K562 (cell line): ENCODE results near the gene ERICH2. TPM values are rescaled to one million over a fixed set of nuclear protein-coding genes. Genes with fewer than 3 reads are reported as not detected.

Source experiments
- BACH1 ChIP-seq: fragments of 200-800 bp; sonication (Bioruptor generic); IDR thresholded peaks from 2 replicates; pipeline ENCODE4 v1.6.1; 2016; ENCODE audit warnings: missing genetic modification characterization, missing compliant biosample characterization
- BHLHE40 ChIP-seq: IDR thresholded peaks from 2 replicates; pipeline ENCODE4 v1.6.1; 2011; ENCODE audit warnings: low read length, improper control_type of control experiment
- BRD4 ChIP-seq: fragments of 200-600 bp; sonication (generic); IDR thresholded peaks from 2 replicates; pipeline ENCODE4 v1.6.1; 2017; ENCODE audit warnings: inconsistent platforms
- BRF1 ChIP-seq: IDR thresholded peaks from 3 replicates; pipeline ENCODE4 v1.6.1; 2011; ENCODE audit warnings: borderline replicate concordance, mild to moderate bottlenecking; ENCODE audit not compliant: insufficient read length; ENCODE audit errors: extremely low read depth
- C11orf30 ChIP-seq: fragments of 450-650 bp; IDR thresholded peaks from 2 replicates; pipeline ENCODE4 v1.6.1; 2016; ENCODE audit warnings: low read depth, mild to moderate bottlenecking
- GTF2B ChIP-seq: IDR thresholded peaks from 2 replicates; pipeline ENCODE4 v1.6.1; 2011; ENCODE audit not compliant: insufficient read length; ENCODE audit errors: extremely low read depth
- HBP1 ChIP-seq: fragments of 450-650 bp; formaldehyde crosslinking; IDR thresholded peaks from 2 replicates; pipeline ENCODE4 v1.4.0; 2022; ENCODE audit warnings: missing genetic modification characterization
- HDAC2 ChIP-seq: fragments of 450-650 bp; IDR thresholded peaks from 2 replicates; pipeline ENCODE4 v1.6.1; 2016; ENCODE audit warnings: mild to moderate bottlenecking
- KLF13 ChIP-seq: fragments of 450-650 bp; IDR thresholded peaks from 2 replicates; pipeline ENCODE4 v1.6.1; 2016; ENCODE audit warnings: missing genetic modification characterization, low read depth, mild to moderate bottlenecking, missing compliant biosample characterization, moderate library complexity, borderline replicate concordance
- MTA1 ChIP-seq: fragments of 450-650 bp; IDR thresholded peaks from 2 replicates; pipeline ENCODE4 v1.6.1; 2017; ENCODE audit warnings: borderline replicate concordance
- NFE2L1 ChIP-seq: fragments of 450-650 bp; IDR thresholded peaks from 2 replicates; pipeline ENCODE4 v1.6.1; 2016; ENCODE audit warnings: missing genetic modification characterization, low read depth, mild to moderate bottlenecking, missing compliant biosample characterization, moderate library complexity, borderline replicate concordance
- NRF1 ChIP-seq, 2 experiments: fragments of 450-650 bp; IDR thresholded peaks in 1 of 2; conservative IDR thresholded peaks in 1 of 2; 2 replicates each; pipeline ENCODE4 v1.6.1; 2014; ENCODE audit warnings: mild to moderate bottlenecking in 2 of 2
- PHTF2 ChIP-seq: fragments of 250-450 bp; sonication (Bioruptor Pico); IDR thresholded peaks from 2 replicates; pipeline ENCODE4 v1.5.0; 2021; ENCODE audit warnings: mild to moderate bottlenecking
- SMAD4 ChIP-seq: fragments of 250-450 bp; sonication (Bioruptor Pico); conservative IDR thresholded peaks from 2 replicates; pipeline ENCODE4 v1.8.0; 2021; ENCODE audit warnings: inconsistent platforms, mild to moderate bottlenecking, moderate library complexity
- SMC3 ChIP-seq: conservative IDR thresholded peaks from 2 replicates; pipeline ENCODE4 v1.6.1; 2011; ENCODE audit warnings: low read depth, low read length, improper control_type of control experiment; ENCODE audit not compliant: insufficient read depth
- THRB ChIP-seq: fragments of 450-650 bp; formaldehyde crosslinking; conservative IDR thresholded peaks from 2 replicates; pipeline ENCODE4 v1.4.0; 2022; ENCODE audit warnings: mild to moderate bottlenecking, missing genetic modification characterization
- UBTF ChIP-seq, 2 experiments: IDR thresholded peaks; 2 replicates each; pipeline ENCODE4 v1.6.1; 2012; ENCODE audit warnings: improper control_type of control experiment in 2 of 2, low read depth in 2 of 2, low read length in 2 of 2, borderline replicate concordance in 1 of 2
- WHSC1 ChIP-seq: IDR thresholded peaks from one replicate; pipeline ENCODE4 v1.6.1; 2012; ENCODE audit warnings: low read length, control low read depth, inconsistent platforms
- ZNF124 ChIP-seq: sonication (generic); formaldehyde crosslinking; IDR thresholded peaks from 2 replicates; pipeline ENCODE4 v1.8.1; 2022; ENCODE audit warnings: missing genetic modification reagents
- ZNF212 ChIP-seq: fragments of 450-650 bp; formaldehyde crosslinking; IDR thresholded peaks from 2 replicates; pipeline ENCODE4 v1.4.0; 2020; ENCODE audit warnings: mild to moderate bottlenecking
- ZNF449 ChIP-seq: fragments of 250-450 bp; sonication (Bioruptor Pico); IDR thresholded peaks from 2 replicates; pipeline ENCODE4 v1.8.0; 2022; ENCODE audit warnings: moderate library complexity, mild to moderate bottlenecking, inconsistent platforms
- ZNF551 ChIP-seq: fragments of 250-450 bp; sonication (Bioruptor Pico); IDR thresholded peaks from 2 replicates; pipeline ENCODE4 v1.5.0; 2021; ENCODE audit warnings: mild to moderate bottlenecking, moderate library complexity
- ZNF766 ChIP-seq: fragments of 200-800 bp; sonication (Bioruptor generic); conservative IDR thresholded peaks from 2 replicates; pipeline ENCODE4 v1.6.1; 2016; ENCODE audit warnings: missing genetic modification characterization, missing compliant biosample characterization
- polyA plus RNA-seq, 8 experiments: library from polyadenylated mRNA; depleted of rRNA in 4 of 8; stranded (reverse) in 5 of 8; unstranded in 3 of 8; fragments of >200 nt; fragmentation: Nextera tagmentation in 2 of 8; fragmentation: Illumina TruSeq in 1 of 8; extraction: Ambion mirVana in 2 of 8; extraction: Trizol in 1 of 8; gene quantifications; 2 replicates each; pipeline versions ENCODE4 v1.2.1 to v1.2.3, GENCODE V29; 2011 to 2014; ENCODE audit warnings: inconsistent platforms in 1 of 8, missing spikeins in 1 of 8
- total RNA-seq, 7 experiments: library from RNA; depleted of rRNA in 6 of 7; stranded (reverse); fragments of >200 nt in 6 of 7; fragmentation: Illumina TruSeq in 2 of 7; extraction: Trizol in 2 of 7; gene quantifications; 2 replicates each; pipeline versions ENCODE4 v1.2.1 to v1.2.3, GENCODE V29; 2011 to 2021; ENCODE audit warnings: low replicate concordance in 1 of 7

The ERICH2 gene
- total and polyA plus RNA-seq, 9 of the 15 experiments (the other 6 are each of a cell fraction or from before 2014, with no cell fraction given), result 0.85 to 2.4 (median 1.6) TPM

- no peak for TF ChIP-seq NFE2L1
- TF ChIP-seq HBP1 (CRISPR knock-in tag), result no peak
- no peak for TF ChIP-seq KLF13 (tag)
- TF ChIP-seq ZNF449 (CRISPR knock-in tag), result no peak
- no peak for TF ChIP-seq BRF1
- TF ChIP-seq GTF2B, result no peak
- no peak for TF ChIP-seq ZNF766 (CRISPR knock-in tag)
- TF ChIP-seq BRD4, result no peak
- no peak for TF ChIP-seq UBTF (IDR thresholded peaks at IDR 0.05; ENCODE audit: borderline replicate concordance in 1 of 2, low read depth in 2 of 2, low read length in 2 of 2)
- no peak for TF ChIP-seq ZNF212 (CRISPR knock-in tag)
- no peak for TF ChIP-seq SMAD4 (CRISPR knock-in tag)
- TF ChIP-seq ZNF124 (CRISPR knock-in tag), result no peak
- no peak for TF ChIP-seq HDAC2
- TF ChIP-seq MTA1, result no peak
- TF ChIP-seq THRB (CRISPR knock-in tag), result no peak
- peak; percentile 63 for TF ChIP-seq BHLHE40
- peak; percentile 83 for TF ChIP-seq C11orf30
- TF ChIP-seq BACH1 (tag), result 0 out of 2 replicates have a peak, but pooled peaks have one; percentile 59
- TF ChIP-seq NRF1 (conservative IDR thresholded peaks at IDR 0.05 in 1 of 2, IDR thresholded peaks at IDR 0.05 in 1 of 2), result no peak
- no peak for TF ChIP-seq WHSC1
- no peak for TF ChIP-seq ZNF551 (CRISPR knock-in tag)
- no peak for TF ChIP-seq PHTF2 (CRISPR knock-in tag)
- TF ChIP-seq SMC3, result no peak
Observed at GRCh38 chr2:170747921-170748320, 22.3 kb upstream of the ERICH2 start (continued).
